ENCODE measurements around the gene SCAMP3.
"Not testable (repeated sequence)": the region's sequence is repeated elsewhere in the genome, so short reads cannot be mapped to it uniquely, and the experiment has no call there.

DNA sequence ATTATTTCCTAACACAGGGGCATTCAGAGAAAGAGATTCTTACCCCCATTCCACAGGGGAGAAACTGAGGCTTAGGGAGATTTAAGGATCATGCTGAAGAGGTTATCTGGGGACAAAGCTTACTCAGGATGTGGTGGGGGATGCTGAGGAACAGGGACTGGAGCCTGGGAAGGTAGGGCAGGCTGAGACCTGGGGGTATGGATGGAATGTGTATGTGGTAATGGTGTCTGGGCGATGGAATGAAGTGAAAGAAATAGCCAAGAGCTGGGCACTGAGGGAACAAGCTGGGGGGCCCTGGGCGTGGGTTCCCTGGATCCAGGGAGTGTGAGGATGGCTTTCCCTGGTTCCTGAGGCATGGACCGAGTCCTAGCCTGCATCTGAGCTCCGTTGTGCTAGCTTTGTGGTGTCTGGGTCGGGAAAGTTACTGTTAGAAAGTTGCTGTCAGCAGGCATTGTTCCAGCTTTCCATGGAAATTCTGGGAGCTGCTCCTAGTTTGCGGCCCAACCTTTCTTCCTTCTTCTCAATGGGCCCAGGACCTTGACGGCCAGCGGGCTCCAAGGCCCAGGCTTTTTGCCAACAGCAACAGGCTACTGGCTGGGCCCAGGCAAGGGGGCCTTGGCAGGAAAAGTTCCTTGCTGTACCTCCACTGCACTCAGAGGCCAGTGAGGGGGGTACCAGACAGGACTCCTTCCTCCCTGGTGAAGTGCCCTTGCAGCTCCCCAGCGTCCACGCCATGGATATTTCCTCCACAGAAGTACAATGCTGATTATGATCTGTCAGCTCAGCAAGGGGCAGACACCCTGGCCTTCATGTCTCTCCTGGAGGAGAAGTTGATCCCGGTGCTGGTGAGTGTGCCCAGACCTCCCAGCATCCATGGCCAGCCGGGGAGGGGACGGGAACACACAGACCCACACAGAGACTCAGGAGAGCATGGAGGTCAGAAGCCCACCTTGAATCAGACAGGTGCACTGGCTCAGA is 29.9 kb downstream of the SCAMP3 start:
- not testable (repeated sequence) for TF ChIP-seq SUZ12 (IDR thresholded peaks at IDR 0.05; ENCODE audit: unreplicated experiment); ZBTB33 (IDR thresholded peaks at IDR 0.05); CTCF (IDR thresholded peaks at IDR 0.05 in 2 of 3, conservative IDR thresholded peaks at IDR 0.05 in 1 of 3; ENCODE audit: control insufficient read depth in 2 of 3, extremely low read depth in 1 of 3, insufficient read depth in 1 of 3, low read depth in 3 of 3, low read length in 3 of 3)

All from GM12878 (cell line).